ENCODE data around the gene OGFOD2.

Gene OGFOD2

GRCh38 chr12:122951979-122952892, 22.8 kb upstream of the OGFOD2 start:
- peak; percentile 27 for DNase-seq

GRCh38 chr12:122955156-122955555, 19.9 kb upstream of the OGFOD2 start:
- DNase-seq = no peak

GRCh38 chr12:122956035-122956434, 19.0 kb upstream of the OGFOD2 start:
- DNase-seq = no peak

- no peak for DNase-seq
Measured at GRCh38 chr12:122958198-122958888, 16.7 kb upstream of the OGFOD2 start.

- no peak for DNase-seq
Measured at GRCh38 chr12:122959566-122960192, 15.4 kb upstream of the OGFOD2 start.

- DNase-seq = no peak
Measured at GRCh38 chr12:122960193-122960569, 14.9 kb upstream of the OGFOD2 start.

- DNase-seq = peak; percentile 78
Measured at GRCh38 chr12:122961531-122962329, 13.3 kb upstream of the OGFOD2 start.

GRCh38 chr12:122963941-122964265, 11.1 kb upstream of the OGFOD2 start:
- peak; percentile 48 for DNase-seq

GRCh38 chr12:122964439-122965257, 10.4 kb upstream of the OGFOD2 start:
- no peak for DNase-seq

- DNase-seq = no peak
Measured at GRCh38 chr12:122965321-122965751, 9.7 kb upstream of the OGFOD2 start.

- DNase-seq = peak; percentile 98
Measured at GRCh38 chr12:122965851-122966742, 8.9 kb upstream of the OGFOD2 start, which contains the start of gene ABCB9. ABCB9 (minus strand) TSS chr12:122966463; CDS start chr12:122960235, 6,228 bp downstream.

GRCh38 chr12:122966743-122967550, 8.1 kb upstream of the OGFOD2 start:
- DNase-seq = no peak

GRCh38 chr12:122968104-122968503, 6.9 kb upstream of the OGFOD2 start:
- DNase-seq = no peak

- DNase-seq = no peak
Measured at GRCh38 chr12:122969676-122970075, 5.4 kb upstream of the OGFOD2 start.

- DNase-seq = peak; percentile 97
Measured at GRCh38 chr12:122974274-122974891, 661 bp upstream of the OGFOD2 start.

GRCh38 chr12:122975790-122976647, 975 bp downstream of the OGFOD2 start:
- peak; percentile 7 for DNase-seq

GRCh38 chr12:122976648-122976975, 1.6 kb downstream of the OGFOD2 start:
- DNase-seq = no peak

- DNase-seq = no peak
Measured at GRCh38 chr12:122977153-122977552, 2.1 kb downstream of the OGFOD2 start.

Measured in NCI-H1105 treated with DMSO at 0.1 percent for 48 hours (cell line).